H54 (cell line): ENCODE data around the gene BMF.

ENCODE experiments used
- DNase-seq: peaks from one replicate; pipeline ENCODE4 v3.0.0; 2011; ENCODE audit warnings: low spot score, mixed read lengths; ENCODE audit not compliant: insufficient read length
- FAIRE-seq: peaks from 3 replicates; lab custom pipeline; 2011; peaks lifted over from hg19 to GRCh38; lab: Jason Lieb, UNC
- POLR2A ChIP-seq: IDR thresholded peaks from 2 replicates; pipeline ENCODE4 v1.6.1; 2011; ENCODE audit warnings: low read depth, mild to moderate bottlenecking, low read length

The BMF gene

DNA sequence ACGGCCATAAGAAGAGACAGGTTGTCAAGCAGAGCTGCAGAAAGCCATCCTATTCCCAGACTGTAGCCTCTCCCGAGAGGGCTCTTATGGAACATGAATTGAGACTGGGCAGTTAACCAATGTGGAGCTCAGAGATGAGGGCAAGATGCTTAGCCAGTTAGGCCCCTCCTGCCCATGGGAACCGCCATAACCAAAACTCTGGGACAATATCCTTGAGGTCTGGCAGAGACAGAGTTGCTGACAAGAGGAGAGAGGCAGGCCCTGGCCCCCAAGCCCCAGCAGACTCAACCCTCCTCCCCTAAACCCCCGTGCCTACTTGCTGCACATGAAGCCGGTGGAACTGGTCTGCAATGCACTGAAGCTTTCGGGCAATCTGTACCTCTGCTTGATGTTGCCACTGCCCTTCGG lies 4.8 kb downstream of the BMF start:
- FAIRE-seq (no peak), DNase-seq (no peak)
- TF ChIP-seq POLR2A: no peak

DNA sequence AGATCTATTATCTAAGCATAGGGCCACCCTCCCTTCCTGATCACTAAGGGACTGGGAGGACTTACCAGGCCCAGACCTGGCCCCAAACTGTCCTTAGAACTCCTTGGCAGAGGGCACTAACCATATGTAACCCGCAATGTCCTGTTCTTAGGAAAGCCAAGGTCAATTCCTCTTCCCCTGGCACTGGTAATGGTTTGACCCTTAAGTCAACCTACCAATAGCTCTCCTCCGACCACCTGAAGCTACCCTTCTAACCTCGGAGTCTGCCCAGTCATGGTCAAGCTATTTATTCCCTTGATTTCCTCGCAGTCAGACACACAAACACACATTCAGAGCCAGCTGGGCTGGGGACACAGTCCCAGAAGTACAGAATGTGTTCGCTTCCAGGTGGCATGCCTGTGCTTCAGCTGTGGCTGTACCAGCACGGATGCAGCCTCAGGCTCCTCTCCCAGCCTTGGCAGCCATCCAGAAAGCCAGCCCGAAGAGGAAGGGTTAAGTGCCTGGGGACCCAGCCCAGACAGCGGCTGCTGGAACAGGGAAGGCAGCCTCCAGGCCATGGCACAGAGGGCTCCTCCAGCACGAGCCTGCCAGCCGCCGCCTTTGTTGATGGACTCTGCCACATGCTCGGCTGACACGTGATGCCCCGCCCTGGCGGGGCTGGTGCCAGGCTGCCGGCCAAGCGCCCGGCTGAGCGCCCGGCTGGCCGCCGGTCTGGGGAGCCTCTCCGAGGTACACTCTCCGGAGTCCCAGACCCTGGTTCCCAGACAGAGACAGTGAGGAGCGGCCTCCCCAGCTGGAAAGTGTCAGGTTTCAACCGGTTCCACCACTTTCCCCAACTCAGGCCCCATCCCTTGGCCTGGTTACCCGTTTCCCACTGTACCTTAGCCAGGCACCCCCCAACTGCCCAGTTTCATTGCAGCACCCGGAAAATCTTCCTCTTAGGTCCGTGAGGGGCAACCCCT lies 5.5 kb downstream of the BMF start:
- FAIRE-seq (no peak), DNase-seq (peak; percentile 69)
- no peak for TF ChIP-seq POLR2A

DNA sequence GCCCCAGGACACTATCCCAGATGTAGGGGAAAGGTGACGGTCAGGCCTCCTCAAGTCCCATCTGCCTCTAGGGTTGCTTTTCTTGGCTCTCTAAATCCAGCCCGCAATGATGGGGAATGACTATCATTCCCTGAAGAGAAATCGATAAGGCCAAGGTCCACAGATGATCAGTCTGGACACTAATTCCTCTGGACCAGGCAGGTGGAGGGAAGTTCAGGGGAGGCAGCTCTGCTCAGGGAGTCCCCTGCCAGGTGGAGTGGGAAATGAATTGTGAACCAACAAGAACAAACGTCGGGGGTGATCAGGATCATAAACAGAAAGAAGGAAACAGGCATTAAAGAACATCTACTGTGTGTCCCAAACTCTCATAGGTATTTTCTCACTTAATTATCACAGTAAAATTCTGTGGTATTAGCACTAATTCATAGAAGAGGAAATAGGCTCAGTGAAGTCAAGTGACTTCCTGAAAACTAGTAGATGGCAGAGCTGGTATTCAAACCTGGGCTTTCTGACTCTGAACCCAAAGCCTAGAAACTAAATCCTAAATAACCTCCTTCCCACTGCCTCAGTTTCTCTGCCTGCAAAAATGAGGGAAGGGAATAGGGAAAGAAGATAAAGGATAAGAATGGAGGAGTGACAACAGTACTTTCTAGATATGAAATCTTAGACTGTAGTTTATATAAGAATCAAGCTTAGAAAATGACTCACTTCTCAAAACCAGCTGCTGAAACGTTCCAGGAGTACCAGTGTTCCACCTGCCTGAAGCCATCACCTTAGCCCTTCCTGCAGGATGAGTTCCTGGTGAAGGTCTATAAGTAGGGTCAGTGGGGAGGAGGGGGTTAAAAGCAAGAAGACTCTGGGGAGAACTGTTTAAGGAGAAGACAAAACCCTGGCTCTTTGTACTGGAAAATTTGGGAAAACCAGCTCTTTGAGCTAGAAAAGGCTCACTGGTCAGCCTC lies 7.5 kb downstream of the BMF start:
- DNase-seq (no peak), FAIRE-seq (no peak)
- TF ChIP-seq POLR2A: no peak

DNA sequence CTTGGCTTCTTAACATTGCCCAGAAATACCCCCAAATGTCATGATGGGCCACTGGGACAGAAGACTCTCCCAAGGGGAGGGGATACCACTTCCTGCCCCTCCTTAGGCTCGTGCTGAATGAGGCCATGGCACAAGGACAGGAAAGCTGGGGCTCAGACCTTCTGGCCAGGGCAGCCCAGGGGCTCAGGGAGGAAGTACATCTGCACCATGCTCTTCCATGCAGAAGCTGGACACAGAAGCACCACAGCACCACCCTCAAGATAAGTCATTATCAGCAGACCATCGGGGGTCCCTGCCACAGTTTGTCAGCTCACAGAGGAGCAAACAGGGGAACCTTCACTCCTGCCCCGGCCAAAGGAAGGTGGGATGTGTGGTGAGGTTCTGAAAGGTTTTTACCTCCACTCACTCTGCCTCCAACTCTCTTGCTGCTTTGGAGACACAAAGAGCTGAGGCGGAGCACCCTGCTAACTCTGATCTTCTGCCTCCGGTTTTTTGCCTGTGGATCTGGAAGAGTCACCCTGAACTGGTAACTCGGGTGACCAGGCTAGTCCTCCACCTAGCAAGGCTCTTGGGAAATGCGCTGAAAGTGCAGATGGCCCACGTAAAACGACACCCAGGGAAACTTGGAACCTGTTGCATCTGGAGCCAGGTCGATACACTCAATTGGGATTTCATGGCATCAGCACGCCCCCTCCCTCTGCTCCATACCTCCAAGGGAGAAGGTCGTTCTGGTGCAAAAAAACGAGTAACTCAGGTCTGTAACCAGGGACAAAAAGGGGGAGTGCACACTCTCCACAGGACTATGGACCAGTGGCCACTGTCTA lies 8.3 kb downstream of the BMF start:
- DNase-seq (no peak), FAIRE-seq (no peak)
- no peak for TF ChIP-seq POLR2A

DNA sequence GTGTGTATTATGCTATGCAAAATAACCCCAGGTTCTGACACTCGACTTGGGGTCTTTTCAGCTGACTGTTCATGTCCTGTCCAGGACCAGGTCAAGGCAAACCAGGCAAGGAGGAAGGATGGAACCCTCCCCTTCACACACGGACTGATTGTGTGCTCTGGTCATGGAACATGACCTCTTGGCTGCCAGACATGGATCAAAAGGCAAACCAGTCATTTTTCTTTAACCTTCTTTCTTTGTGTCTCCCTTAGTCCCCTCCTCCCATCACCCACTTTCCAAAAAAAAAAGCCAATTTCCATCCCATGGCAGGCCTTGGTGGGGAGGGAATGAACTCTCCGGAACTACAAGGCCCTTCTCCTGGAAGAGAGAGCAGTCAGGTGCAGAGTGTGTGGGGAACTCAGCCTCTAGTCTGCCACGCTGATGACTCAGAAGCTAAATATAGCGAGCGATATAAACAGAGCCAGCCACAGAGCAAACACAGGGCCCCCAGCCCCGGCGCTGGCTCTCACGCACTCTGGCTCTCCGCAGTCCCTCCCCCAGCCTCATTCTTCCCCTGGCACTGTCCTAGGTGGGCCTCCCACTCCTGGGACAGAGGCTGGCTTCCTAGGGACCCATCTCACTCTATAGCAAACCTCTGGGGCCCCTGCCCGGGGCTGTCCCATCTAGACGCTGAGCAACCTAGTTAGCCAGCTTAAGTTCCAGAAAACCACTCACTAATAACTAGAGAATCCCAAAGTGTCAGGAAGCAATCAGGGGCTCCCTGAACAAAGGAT lies 10.0 kb downstream of the BMF start:
- peak; percentile 52 for FAIRE-seq
- no peak for TF ChIP-seq POLR2A
- DNase-seq: peak; percentile 93

DNA sequence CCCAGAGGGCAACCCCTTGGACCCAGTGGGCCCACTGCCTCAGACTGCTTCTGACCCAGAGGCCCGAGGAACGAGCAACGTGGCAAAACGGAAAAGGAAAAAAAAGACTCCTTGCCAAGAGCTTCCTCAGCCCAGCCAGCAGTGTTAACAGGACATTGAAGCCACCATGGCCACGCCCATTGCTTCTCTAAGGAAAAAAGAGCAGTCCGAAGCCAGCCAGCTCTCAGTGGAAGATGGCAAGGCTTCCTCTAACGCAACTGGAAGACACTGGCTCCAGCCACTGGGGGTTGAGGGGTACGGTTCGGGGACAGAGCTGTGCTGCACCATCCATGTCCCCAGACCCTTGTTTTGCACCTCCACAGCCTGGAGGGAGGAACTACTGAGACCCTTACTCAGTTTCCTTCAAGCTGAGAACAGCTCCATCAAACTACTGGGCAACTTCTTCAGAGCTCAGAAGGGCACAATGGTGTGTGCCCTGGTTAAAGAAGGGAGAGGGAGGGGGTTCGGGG lies 10.7 kb downstream of the BMF start:
- FAIRE-seq (no peak), DNase-seq (no peak)
- no peak for TF ChIP-seq POLR2A

DNA sequence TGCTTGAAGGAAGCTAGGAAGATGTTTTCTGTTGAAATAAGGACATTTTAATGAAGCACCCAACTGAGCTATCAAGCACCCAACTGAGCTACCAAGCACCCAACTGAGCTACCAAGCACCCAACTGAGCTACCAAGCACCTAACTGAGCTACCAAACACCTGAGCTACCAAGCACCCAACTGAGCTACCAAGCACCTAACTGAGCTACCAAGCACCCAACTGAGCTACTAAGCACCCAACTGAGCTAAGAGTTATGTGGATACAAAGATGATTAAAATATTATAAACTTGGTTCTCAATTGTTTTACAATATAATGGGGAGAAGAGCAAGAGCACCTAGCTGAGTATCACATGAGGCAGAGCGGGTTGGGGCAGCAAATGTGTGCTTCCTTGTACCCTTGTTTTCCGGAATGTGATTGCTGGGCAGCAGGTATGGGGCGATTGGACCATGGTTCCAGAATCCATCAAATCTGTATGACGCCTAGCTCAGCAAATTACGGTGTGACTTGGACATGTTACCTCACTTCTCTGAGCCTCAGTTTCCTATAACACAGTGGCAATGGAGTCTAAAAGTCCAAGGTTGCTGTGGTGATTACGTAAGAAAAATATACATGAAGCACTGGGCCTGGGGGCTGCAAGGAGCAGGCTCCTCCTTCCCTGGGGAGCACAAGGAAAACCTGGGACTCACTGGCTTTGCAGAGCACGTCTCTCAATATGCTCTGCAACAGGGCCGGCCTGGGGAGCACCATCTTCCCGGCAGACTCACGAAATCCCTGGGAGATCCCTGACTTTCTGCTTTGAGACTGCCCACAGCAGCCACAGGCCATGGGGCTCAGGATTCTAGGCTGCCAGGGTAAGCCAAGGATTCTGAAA lies 11.3 kb downstream of the BMF start:
- TF ChIP-seq POLR2A: no peak
- FAIRE-seq (no peak), DNase-seq (no peak)

DNA sequence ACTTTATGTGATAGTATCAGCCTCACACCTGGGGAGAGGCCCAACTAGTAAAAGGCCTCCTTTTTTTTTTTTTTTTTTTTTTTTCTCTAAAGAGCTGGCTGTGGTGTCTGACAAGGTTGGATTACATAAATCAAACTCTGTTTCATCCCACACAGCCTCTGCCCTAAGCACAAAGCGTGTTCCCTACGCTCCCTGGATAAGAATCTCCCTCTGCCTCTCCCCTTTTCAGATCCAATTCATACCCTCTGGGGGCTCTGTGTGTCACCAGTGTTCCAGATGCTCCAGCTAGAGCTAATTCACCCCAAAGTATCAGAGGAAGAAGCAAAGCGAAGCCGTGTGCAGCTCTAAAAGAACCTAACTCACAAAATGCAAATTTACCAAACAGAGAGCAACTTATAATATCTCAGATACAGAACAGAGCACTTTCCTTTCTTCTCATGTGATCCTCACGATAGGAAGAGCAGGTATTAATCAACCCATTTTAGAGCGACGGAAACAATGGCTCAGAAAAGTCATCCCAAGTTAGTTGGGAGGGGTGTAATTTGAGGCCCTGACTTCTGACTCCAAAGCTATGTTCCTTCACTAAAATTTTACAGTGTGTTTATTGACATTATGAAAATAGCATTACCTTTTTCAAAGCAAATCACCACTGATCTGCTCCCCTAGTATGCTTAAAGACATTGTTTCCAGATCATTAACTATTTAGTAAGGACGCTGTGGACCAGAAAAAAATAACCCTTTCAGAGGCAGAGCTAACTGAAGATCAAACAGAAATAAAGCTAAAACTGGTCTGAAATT lies 12.4 kb downstream of the BMF start:
- TF ChIP-seq POLR2A: no peak
- DNase-seq (no peak), FAIRE-seq (no peak)

DNA sequence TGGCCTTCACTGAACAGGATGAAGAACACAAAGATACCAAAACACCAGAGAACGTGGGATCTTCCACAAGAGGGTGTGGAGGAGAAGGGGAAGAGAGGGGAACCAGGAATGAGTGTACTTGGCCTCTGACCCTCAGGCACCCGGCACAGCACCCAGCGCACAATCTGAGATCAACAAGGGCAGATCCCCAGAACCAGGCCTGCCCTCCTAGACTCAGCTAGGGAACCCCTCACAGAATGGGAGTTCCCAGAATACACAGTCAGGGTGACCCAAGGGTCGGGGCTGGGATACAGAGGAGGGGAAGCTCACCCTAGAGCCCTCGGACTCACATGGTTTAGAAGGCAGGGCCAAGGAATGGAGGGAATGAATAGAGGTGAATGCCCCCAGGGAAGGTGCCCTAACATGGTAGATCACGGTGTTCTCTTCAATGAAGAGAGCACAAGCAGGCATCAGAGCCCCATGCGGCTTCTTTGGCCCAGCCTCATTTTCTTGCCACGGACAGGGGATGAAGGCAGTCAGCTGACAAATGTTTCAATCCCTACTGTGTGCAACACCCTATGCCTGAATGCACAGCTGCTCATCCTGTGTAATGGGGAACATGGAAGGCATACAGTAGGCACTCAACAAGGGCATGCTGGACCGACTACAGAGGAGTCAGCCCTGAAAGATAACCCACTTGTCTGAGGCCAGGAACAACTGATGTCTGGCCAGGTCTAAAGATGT lies 13.1 kb downstream of the BMF start:
- no peak for TF ChIP-seq POLR2A
- no peak for FAIRE-seq

DNA sequence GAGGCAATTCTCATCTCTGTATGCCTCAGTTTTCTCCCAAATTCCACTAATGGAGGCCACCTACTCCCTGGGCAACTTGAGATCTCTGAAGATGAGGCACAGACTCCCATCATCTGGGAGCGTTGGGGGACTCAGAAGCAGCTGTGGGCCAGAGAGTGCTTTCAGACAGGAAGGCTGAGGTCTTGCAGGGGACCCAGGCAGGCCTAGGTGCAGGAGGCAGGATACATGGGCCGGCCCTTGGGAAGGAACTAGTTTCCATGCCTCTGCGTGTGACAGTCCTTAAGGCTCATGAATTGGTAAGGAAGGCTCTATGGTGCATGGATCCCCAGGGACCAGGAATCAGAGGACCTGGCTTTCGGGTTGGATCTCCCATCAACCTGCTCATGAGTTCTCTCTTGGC lies 14.5 kb downstream of the BMF start:
- DNase-seq: no peak
- no peak for TF ChIP-seq POLR2A
- no peak for FAIRE-seq

More for the DNA sequence above, 13.1 kb downstream of the BMF start:
- no peak for DNase-seq
